HG02884 (cell line): ENCODE data around the gene TBC1D16.

Source experiments
- ATAC-seq: cut with Tn5 transposase; IDR thresholded peaks from one replicate; pipeline ENCODE4 v1.9.1; 2021; ENCODE audit warnings: mild to moderate bottlenecking, moderate library complexity; ENCODE audit not compliant: unreplicated experiment

The TBC1D16 gene

GRCh38 chr17:79989106-79989835 lies 46.4 kb downstream of the TBC1D16 start:
- ATAC-seq, result no peak

- no peak for ATAC-seq
Observed at GRCh38 chr17:79988185-79988971, 47.3 kb downstream of the TBC1D16 start.

- no peak for ATAC-seq
Observed at GRCh38 chr17:79987935-79988184, 47.8 kb downstream of the TBC1D16 start.

GRCh38 chr17:79987187-79987934 lies 48.3 kb downstream of the TBC1D16 start:
- ATAC-seq, result no peak

GRCh38 chr17:79986411-79987186 lies 49.1 kb downstream of the TBC1D16 start:
- no peak for ATAC-seq

DNA sequence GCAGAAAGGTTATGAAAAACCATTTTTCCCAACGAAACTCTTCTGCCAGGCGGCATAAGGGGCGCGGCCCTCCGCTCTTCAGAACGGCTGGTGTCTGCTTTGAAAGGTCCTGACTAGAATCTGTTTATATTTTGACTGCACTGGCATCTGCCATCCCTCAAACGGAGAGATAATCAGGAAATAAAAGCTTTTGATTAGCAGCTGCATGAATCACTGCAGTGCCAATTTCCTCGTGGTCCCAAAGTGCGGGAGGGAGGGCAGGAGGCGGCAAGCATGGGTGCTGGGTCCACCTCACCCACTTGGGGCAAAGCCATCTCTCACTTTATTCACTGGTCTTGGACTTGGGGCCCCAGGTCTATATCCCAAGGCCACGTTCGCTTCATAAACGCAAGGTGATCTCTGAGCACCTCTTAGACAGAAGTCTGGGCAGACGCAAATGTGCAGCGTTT lies 49.7 kb downstream of the TBC1D16 start:
- no peak for ATAC-seq

- no peak for ATAC-seq
Observed at GRCh38 chr17:79985361-79985942, 50.2 kb downstream of the TBC1D16 start.

DNA sequence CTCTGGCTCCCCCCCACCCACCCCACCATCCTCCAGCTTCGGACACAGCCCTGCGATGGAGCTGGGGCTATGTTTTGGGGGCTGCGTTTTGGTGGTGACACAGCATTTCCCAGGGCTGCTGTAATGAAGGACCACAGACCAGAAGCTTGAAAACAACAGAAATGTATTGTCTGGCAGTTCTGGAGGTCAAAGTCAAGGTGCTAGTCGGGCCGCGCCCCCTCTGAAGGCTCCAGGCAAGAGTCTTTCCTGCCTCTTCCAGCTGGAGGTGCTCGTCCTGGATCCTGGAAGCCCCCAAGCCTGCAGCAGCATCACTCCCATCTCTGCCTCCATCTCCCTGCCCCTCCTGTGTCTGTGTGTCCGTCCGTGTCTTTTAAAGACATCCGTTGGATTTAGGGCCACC lies 50.8 kb downstream of the TBC1D16 start:
- ATAC-seq, result no peak

DNA sequence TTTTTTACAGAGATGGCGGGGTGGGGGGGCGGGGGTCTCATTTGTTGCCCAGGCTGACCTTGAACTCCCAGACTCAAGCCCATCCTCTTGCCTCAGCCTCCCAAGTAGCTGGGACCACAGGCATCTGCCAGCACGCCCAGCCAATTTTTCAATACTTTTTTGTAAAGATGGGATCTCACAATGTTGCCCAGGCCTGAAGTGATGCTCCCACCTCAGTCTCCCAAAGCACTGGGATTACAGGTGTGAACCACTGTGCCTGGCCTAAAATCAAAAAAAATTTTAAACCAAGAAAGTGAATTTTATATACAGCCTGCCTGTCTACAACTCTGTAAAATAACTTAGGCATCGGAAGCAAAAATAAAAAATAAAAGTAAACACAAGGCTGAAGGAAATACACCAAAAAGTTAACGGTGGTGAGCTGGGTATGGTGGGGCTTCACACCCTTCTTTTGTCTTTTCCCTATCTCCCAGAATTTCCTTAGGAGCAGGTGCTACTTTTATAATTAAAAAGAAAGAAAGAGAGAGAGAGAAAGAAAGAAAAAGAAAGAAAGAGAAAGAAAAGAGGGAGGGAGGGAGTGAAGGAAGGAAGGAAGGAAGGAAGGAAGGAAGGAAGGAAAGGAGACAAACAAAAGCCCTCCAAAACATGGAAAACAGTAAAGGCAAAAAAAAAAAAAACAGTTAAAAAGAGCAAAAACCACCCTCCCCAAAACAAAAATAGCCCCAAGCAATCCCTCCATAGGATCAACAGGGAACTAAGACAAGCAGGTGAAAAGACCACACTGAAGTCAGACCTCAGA lies 51.4 kb downstream of the TBC1D16 start:
- no peak for ATAC-seq

DNA sequence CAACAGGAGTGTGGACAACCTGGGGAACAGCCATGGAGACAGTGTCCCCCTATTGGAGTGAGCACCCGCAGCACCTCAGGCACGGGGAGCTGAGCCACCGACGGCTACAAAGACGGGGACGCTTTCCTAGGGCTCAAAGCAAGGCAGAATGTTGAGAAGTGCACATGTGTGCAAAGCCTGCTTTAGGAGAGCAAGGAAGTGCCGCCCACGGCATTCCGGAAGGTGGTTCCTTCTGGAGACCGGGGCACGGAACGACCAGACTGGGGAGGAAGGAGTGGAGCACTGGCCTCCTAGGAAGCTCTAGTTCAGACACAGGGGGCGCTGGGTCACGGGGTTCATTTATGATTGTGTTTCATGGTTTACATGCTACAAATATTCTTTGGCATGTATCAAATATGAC lies 52.2 kb downstream of the TBC1D16 start:
- no peak for ATAC-seq

DNA sequence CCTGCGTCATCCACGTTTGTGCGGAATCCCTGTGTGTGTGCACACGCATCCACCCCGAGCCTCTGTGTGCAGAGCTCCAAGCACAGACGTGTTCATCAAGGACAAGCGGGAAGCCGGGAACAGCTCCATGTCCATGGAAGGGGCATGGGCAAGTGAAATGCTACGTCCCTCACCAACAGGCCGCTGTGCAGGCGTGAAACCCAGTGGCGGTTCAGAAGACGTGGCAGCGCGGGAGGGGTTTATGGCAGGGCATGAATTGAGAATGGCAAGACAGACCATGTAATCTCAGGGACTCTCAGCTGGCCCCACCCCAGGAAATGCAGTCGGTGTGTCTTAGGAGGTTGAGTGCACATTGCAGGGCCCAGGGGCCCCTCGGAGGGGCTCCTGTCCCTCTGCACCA lies 52.7 kb downstream of the TBC1D16 start:
- no peak for ATAC-seq

GRCh38 chr17:79981661-79982101 lies 54.0 kb downstream of the TBC1D16 start:
- ATAC-seq, result no peak

DNA sequence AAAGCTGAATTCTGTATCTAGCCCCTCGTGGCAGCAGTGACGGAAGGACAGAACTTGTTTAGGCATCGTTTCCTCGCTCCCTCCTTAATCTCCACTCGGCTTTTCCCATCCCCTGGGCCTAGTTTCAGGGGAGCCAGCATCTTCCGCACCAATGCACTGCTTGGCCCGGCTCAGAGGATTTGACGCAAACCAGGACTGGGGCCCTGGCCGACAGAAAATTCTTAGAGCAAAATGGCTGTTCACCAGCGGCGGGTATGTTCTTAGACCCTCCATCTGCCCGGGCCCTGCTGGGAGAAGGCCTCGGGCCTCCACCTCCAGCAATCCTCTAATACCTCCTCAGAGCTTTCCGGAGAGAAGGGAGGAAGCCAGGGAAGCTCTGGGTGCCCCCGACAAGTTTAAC lies 54.6 kb downstream of the TBC1D16 start:
- no peak for ATAC-seq

DNA sequence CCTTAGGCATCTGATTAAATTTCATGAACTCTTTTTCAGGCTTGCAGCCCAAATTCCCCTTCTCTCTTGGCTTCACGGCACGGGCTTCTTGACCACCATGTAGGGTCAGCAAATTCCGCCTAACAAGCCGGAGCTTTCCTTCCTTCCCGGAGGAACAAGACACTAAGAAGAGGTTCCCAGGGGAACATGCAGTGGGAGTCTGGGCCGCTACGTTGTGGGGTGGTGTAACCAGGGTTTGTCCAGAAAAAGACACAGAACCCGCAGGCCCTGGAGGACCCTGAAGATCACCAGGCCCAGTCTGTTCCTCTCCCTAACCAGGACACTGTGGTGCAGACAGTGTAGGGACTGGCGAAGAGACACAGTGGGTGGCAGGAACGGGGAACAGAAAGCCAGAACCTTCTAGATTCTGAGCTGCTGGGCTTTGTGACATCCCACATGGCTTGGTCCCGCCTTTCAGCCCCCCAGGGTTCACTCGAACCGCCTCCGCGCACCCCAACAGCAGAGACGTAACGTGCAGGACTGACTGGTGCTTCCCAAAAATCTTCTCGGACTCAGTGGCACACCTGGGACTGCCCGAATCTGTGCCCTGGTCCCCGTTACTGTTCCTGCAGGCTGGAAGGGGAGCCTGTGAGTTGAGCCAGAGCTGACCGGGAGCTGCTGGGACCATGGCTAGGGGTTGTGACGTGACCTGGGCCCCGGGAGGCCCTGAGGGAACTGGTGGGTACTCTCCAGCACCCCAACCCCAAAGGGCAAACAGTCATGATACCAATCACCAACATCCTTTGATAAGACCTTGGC lies 55.2 kb downstream of the TBC1D16 start:
- no peak for ATAC-seq

DNA sequence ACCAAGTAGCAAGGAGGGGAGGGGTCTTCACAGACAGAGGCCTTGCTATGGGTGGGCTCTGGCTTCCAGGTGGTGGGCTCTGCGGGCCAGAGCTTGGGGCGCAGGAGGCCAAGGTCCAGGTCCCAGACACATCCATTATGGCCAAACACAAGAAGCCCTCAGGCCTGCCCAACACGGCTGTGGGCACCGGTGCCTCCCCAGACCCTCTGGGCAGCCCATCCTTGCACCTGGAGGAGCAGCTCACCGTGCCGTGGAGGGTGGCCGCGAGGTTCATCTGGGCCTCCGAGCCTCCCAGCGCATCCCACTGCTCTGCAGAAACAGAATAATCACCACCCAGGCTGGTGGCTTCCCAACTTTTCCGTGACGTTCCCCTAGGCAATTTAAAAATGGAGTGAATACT lies 55.9 kb downstream of the TBC1D16 start:
- ATAC-seq, result no peak

- no peak for ATAC-seq
Observed at GRCh38 chr17:79979221-79979741, 56.4 kb downstream of the TBC1D16 start.

GRCh38 chr17:79978548-79978855 lies 57.2 kb downstream of the TBC1D16 start:
- no peak for ATAC-seq

DNA sequence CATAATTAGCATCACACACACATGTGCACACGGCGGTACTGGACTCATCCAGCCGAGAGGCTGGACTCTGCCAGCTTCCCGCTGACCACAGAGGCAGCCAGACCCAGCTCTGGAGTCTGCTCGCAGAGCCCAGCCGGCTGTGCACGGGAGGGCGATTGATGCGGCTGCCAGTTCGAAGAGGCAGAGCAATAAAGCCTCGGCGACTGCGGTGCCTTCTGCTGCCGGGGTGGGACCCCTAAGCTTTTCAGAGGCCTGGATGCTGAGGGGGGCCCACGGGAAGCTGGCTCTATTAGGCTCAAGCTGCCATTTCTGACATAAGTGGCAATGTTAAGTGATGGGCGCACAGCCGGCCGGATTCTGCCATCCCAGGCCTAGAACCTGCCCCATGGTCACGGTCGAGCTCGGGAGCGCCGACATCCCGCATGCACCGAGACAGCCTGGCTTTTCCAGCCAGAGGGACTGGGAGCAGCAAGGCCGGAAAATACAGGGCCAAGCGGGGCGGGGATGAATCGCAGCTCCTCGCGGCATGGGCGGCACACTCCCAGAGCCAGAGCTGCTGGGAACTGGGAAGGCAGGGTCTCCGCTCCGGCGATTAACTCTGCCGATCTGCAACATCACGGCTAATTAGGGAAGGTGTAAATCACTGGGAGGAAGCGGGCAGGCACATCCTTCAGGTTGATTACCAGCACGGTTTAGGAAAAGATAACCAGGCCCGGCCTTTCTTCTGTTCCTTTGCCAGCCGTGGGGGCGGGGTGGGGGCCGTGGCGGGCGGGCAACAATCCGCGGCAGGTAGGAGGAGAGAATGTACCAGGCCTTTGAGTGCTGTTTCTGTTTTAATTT lies 57.7 kb downstream of the TBC1D16 start:
- no peak for ATAC-seq
